H4 (cell line): Measurements from ENCODE around the gene WBP1. TPM values are rescaled to one million over a fixed set of nuclear protein-coding genes. Genes with fewer than 3 reads are reported as not detected.
"Not testable (repeated sequence)": the region's sequence is repeated elsewhere in the genome, so short reads cannot be mapped to it uniquely, and the experiment has no call there.

Source experiments
- DNase-seq: peaks from one replicate; pipeline ENCODE4 v3.0.0-alpha.2; 2015; ENCODE audit warnings: low spot score
- total RNA-seq: library from RNA; depleted of rRNA; stranded (reverse); fragments of >200 nt; shearing (Covaris generic); gene quantifications from 2 replicates; pipeline ENCODE4 v1.2.3, GENCODE V29; 2014

Gene WBP1
- total RNA-seq, 1 experiment from 2014 or later: 86.8 TPM

DNA sequence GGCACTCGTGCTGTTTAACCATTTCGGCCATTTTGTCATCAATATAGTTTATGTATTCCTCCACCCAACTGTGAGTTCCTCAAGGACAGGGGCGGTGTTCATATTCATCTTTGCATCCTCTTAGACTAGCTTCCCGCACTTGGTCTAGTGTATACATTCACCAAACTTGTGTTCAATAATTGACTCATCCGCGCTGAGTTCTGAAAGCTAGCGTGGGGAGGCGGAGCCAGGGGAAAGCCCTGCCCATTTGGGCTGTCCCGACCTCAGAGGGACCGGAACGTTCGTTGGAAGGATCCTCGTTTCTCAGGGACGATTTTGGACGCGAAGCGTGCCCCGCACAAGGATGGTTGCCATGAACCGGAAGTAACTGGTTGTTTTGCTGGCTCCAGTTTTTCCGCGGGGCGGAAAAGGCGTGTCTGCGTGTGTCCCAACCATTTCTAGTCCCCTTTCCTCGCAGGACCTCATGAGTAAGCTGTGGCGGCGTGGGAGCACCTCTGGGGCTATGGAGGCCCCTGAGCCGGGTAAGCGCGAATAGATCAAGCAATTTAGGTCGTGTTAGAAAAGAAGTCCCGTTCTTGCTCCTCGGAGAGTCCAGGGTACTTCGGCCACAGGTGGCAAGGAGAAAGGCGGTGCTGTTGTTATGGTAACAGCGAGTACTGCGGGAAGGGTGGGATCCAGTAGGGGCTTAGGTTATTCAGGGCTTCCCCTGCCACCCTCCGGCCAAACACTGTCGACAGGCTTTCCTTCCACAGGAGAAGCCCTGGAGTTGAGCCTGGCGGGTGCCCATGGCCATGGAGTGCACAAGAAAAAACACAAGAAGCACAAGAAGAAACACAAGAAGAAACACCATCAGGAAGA, 3.4 kb upstream of the WBP1 start, which contains the start of gene INO80B:
INO80B (plus strand) TSS at position 434 of the 858 bp plus-strand sequence; CDS start at position 464, 30 bp downstream.
- DNase-seq: peak; percentile 94

DNA sequence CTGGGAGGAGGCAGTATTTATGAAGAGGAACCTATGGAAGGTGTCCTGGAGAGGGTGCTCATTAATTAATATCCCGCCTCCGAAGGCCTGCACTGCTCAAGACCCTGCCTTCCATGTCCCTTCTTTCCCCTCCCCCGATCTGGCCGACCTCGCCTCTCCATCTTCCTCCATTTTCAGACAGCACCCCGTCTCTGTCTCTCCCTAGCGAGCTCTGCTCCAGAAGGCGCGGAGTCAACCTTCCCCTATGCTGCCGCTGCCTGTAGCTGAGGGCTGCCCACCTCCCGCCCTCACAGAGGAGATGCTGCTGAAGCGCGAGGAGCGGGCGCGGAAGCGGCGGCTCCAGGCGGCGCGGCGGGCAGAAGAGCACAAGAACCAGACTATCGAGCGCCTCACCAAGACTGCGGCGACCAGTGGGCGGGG, 1.1 kb upstream of the WBP1 start:
- no peak for DNase-seq

DNA sequence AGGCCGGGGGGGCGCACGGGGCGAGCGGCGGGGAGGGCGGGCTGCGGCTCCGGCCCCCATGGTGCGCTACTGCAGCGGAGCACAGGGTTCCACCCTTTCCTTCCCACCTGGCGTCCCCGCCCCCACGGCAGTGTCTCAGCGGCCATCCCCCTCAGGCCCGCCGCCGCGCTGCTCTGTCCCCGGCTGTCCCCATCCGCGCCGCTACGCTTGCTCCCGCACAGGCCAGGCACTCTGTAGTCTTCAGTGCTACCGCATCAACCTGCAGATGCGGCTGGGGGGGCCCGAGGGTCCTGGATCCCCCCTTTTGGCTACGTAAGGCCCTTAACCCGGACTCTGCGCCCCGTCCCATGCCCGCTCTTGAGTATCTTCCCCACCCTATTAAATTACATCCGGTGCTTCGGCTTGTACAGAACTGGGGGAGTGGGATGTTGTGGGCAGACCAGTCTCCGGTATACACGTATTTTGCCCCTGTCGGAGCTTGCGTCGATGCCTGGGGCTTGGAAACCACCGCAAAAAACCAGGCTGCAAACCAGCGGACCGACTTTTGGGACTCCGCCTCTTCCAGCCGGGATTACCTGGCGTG, 598 bp upstream of the WBP1 start:
- no peak for DNase-seq

DNA sequence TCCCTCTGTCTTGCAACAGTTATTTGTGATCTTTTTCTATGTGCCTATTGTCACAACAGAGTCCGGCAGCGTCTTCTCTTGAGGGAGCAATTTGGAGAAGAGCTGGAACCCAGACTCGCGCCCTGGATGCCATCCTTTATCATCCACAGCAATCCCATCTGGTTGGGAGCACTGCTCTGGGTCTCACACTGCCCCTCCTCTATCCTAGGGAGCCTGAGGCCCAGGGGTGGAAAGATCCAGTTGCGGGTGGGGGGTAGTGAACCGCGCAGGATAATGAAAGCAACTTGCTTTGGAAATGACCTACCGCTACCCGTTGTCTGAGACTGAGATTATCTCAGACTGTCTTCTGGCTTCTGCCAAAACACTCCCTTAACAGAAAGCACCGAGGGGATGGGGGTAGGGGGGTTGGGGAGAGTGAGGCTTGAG, 713 bp downstream of the WBP1 start:
- no peak for DNase-seq

DNA sequence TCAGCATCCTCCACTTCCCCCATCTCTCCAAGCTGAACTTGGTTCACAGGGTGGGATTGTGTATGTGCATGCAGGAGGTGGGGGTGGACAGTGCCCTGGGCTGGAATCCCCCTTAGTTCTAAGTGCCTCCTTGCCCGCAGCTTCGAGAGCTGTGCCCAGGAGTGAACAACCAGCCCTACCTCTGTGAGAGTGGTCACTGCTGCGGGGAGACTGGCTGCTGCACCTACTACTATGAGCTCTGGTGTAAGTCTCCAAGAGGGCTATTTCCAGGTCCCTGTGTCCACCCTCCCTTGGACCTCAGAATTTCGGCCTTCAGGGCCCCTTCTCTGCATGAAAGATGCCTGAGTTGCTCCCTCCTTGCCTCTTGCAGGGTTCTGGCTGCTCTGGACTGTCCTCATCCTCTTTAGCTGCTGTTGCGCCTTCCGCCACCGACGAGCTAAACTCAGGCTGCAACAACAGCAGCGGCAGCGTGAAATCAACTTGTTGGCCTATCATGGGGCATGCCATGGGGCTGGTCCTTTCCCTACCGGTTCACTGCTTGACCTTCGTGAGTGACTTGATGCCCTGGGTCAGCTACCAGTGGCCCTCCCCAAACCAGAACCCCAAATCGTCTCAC, 1.4 kb downstream of the WBP1 start:
- DNase-seq: not testable (repeated sequence)

DNA sequence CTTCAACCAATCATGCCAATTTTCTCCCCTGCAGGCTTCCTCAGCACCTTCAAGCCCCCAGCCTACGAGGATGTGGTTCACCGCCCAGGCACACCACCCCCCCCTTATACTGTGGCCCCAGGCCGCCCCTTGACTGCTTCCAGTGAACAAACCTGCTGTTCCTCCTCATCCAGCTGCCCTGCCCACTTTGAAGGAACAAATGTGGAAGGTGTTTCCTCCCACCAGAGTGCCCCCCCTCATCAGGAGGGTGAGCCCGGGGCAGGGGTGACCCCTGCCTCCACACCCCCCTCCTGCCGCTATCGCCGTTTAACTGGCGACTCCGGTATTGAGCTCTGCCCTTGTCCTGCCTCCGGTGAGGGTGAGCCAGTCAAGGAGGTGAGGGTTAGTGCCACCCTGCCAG, 1.9 kb downstream of the WBP1 start:
- DNase-seq: not testable (repeated sequence)

DNA sequence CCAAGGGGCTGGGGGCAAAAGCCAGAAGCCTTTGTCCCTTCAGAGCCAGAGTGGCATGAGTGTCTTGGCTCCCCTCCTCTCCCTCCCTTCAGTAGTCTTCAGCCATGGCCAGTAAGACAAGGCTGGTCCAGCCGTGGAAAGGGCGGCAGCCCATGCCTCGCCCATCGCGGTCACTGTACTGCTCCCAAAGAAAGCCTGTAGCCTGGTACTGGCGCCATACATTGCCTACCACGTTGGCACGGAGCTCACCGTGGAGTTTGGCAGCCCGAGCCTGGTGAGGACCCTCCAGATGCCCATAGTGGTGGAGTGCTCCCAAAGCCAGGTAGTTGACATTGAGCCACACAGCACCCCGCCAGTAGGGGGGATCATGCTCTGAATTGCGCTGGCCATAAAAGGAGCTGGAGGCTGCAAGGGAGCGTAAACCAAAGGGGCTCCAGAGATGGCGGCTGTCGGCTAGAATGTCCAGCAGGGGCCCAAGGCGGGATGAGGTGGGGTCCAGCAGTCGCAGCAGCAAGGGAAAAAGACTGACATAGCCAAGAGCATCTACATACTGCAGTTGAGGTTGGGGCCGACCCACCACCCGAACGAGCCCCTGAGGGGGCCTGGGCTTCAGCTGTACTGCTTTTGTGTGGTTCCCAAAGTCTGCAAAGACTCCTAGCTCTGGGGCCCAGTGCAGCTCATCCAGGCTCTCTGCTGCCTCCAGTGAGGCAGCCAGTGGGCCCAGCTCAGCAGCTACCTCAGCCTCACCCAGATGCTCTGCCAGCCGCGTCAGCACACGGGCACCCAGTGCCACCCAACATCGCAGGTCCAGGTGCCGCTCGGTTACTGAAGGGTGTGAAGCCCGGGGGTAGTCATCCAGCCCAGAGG, 3.2 kb downstream of the WBP1 start:
- no peak for DNase-seq

DNA sequence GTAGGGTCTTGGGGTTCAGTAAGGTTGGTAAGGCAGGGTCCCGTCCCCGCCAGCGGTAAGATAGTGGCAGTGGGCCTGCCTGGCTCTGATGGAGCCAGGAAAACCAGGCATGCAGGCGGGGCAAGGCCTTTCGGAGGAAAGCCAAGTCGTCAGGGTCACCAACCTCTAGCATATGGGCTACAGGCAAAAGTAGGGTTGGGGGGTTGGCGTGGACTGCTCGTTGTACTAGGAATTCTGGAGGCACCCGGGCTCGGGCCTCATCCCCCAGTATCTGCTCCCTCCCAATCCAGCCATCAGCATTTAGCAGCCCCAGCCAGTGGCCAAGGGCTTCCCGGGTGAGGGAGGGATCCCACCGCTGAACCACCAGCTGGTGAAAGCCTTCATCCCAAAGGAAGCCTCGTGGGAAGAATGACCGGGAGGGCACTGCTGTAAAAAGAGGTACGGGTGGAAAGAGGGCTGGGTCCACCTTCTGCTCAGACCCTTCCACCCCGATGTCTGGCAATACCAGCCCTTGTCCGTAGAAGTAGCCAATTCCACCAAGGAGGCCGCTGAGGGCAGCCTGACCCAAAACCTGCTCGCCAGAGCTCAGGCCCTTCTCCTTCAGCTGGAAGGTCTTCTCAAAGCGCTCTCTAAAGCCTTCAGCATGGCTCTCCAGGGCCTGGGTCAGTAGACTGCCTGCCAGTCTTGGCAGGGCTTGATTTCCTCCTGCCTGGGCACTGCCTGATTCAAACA, 4.0 kb downstream of the WBP1 start:
- no peak for DNase-seq

DNA sequence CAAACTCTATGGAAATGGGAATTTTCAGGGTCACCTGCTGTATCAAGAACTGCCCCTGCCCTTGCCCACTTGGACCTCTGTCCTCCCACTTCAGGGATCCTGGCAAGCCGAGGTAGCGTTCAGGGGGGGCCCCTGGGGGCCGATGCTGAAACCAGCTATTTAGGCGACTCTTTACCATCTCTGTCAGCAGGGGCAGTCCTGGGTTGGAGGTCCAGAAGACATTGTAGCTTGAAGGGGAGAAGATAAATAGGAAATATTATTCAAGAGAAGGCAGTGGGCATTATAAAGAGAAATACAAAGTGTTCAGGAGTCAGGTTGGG, 4.5 kb downstream of the WBP1 start:
- DNase-seq: no peak

DNA sequence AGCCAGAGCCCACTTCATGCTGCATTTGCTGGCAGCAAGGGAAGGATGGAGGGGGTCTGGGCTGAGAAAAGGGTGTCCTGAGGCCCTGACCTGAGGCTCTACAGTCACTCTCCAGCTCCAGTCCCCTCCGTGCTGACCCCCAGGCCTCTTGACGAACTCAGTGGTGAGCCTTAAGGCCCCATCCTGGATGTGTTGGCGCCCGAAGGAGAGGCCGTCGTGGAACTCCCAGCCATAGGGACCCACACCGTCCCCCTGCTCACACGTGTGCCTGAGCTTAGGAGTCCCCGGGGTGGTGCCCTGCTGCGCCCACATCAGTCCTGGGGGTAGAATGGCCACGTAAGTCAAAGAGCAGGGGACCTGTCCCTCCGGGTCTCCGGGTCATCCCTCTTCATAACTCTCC, 6.2 kb downstream of the WBP1 start:
- DNase-seq: no peak

DNA sequence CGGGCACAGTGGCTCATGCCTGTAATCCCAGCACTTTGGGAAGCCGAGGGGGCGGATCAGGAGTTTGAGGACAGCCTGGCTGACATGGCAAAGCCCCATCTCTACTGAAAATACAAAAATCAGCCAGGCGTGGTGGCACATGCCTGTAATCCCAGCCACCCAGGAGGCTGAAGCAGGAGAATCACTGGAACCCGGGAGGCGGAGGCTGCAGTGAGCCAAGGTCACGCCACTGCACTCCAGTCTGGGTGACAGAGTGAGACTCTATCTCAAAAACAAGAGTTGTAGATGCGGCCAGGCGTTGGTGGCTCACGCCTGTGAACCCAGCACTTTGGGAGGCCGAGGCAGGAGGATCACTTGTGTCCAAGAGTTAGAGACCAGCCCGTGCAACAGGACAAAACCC, 12.5 kb downstream of the WBP1 start:
- not testable (repeated sequence) for DNase-seq

DNA sequence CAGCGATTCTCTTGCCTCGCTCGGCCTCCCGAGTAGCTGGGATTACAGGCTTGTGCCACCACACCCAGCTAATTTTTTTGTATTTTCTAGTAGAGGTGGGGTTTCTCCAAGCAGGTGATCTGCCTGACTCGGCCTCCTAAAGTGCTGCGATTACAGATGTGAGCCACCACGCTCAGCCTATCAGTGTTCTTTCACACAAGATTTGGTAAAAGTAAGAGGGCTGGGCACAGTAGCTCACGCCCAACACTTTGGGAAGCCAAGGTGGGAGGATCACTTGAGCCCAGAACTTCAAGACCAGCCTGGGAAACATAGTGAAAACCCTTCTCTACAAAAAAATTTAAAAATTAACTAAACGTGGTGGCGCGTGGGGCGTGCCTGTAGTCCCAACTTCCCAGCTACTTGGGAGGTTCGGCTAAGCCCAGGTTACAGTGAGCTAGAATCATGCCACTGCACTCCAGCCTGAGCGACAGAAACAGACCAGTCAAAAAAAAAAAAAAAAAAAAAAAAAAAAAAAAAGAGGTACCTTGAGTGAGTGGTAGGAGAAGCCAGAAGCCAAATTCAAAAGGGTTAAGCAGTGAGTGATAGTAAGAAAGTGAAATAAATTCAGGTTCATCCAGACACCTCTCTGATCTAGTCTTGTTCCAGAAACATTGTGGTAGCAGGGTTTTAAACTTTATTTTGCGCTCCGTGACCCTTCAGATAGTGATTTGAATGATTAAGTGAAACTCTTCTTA, 13.3 kb downstream of the WBP1 start:
- DNase-seq: no peak

DNA sequence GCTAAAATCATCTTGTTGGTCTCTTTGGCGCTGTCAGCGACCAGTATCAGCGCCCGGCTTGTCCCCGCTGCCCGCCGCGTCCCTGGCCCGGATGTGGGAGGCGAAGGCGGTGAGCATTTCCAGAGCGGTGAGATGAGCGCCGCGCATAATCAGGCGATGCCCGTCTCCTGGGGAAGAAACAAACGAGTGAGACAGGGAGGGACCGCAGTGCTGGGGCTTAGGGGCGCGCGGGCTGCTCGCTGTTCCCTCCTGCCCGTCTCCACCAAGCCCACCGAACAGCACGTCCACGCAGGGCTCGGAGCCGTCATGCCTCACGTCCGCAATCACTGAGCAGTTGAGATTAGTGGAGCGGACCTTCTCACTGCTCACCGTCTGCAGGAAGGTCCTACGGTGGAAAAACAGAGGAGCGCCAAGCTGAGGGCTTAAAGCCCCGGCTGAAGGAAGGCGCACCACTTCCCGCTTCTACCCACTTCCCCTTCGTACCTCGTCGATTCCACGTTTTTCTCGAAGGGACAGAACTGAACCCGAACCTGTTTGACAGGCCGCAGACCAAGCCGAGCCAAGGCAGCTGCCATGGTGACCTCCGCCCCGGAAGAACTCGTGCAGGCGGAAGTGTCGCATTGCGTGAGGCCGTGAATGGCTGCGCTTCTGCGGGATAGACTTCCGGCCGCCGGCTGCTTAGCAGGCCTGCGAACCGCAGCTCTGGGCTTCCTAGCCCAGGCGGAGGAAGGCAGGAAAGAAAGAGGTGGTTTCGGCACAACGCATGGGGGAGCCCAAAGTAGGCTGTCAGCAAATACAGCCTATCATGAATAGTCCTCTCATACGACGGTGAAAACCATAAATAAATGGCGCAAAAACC, 14.1 kb downstream of the WBP1 start, which contains the start of gene MRPL53:
MRPL53 (minus strand) TSS at position 595 of the 859 bp plus-strand sequence; CDS start at position 575, 20 bp downstream.
- DNase-seq: peak; percentile 88

DNA sequence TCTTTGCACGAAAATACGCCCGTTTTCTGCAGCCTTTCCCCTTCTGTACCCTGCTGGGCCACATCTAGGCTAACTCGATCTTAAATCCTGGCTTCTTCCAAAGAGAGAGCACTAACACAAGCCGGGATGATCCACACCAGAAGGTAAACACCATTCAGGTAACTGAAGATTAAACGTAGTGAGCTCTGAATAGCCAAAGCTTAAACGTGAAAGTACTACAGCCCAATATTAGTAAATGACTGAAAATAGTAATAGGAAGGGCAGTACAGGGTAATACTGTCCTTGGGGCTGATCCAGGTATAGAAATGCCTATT, 14.7 kb downstream of the WBP1 start:
- DNase-seq: no peak

DNA sequence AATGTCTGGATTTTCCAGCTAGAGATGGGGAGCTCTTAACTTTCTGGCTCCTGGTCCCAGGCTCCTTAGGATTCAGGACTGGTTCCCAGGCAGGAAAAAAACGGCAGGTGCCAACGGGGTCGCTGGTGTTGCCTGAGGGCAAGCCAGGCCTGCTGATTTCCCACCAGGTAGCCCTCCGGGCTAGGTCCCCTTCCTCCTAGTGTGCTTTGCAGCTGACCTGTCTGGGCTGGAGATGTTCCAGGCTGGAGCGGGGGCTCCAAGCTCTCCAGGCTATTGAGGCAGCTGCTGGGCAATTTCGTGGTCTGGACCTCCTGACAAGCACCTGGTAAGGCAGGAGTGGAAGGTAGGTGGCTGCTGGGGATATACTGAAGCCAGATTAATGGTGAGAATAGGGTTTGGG, 16.2 kb downstream of the WBP1 start:
- DNase-seq: no peak

DNA sequence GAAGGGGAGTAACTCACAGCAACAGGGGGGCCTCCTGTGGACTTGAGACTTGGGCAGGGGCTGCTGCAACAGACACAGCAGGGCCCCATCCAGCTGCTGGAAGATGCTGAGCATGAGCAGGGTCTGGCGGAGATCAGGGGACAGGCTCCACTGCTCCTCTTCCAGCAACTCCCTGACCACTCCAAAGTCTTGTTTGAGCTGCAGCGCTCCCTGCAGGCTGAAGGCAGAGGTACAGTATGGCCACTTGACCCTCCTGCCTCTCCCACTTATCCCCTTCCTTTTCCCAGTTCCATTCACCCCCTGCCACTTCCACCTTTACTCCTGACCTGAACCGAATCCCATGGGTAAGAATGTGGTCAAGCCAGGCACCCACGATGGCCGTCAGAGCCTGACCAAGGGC, 16.7 kb downstream of the WBP1 start:
- DNase-seq: no peak

DNA sequence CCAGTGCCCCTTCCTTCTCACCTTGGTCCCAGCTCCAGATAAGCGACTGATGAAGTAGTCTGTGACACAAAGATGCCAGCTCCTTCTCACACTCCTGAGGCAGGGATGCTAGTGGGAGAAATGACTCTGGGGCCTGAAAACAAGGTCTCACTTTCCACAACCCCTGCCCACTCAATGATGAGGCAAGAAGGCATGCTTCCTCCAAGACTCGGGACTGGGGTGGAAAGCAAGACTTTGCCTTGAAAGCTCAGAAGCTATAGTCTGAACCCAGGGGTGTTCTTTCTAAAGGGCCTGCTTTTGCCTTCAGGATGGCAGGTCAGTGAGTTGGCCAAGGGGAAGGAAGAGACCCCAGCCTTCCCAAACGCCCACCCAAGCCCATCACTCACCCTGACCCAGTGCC, 23.2 kb downstream of the WBP1 start:
- DNase-seq: no peak

DNA sequence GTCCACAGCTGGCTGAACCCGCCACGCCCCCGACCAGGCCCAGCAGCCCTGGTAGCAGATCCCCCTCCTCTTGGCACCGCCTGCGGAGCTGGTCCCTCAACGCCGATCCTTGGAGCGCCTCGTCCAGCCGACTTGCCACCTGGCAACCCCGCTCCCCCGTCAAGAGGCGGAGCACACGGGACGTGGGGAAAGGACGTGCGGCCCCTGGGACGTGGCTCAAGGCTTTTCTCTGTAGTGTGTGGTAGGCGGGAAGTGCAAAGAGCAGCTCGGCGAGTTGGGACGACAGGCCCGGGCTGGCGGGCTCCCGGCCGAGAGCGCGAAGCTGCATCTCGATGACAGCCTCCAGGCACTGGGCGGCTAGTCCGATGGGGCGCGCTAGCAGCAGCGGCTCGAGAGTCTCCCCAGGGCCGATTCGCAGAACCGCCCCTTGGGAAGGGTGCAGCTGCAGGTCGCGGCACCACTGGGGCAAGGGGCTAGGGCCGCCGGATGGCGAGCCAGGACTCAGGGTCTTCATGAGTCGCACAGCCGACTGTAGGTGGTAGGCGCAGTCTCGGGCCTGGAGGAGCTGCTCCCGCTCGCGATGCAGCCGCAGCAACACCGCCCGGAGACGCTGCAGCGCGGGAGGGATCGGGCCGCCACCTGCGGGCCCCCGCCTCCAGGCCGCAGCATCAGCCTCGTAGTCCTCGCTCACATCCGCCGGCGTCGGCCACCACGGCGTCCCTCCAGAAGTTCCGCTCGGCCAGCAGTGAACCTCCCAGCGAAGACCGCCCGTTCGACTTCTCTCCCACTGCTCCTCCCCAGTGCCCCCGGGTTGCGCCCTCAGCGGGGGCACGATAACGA, 23.9 kb downstream of the WBP1 start:
- DNase-seq: no peak
